ENCODE data around the gene RUNX1.

The RUNX1 gene

DNA sequence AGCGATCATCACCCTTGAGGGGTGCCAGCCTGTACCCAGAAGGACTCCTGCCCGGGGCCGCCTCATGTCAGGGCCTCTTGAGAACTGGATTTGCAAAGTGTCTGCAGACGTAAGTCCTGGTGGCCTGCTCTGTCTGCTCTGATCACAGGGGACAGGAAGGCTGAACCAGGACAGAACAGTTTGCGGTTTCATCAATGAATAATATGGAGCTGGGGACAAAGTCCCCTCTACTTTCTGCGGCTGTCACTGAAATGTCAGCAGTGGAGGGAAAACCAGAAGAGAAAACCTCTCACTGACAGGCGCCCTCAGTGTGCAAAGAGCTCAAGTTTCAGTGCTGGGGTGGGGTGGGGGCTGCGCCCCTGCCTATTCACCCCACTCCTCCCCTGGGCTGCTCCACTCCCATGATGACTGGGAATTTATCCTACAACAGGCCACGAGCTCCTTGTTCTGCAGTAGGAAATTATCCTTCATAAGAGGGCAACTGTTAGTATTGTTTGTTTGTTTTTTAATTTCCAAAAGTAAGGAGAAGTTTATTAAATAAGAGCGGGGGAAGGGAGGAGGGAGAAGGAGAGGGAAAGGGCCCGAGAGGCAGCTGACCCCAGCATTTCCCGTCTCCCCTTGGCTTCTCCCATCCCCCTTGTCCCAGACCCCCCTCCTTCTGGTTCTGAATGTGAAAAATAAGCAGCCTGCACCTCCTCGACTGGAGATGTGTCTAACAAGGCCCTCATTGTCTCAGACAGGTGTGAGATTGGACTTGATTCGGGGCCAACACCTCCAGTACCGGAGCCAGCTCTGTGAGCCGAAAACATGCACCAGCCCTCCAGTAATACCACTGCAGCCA is 231.1 kb downstream of the RUNX1 start:
- no peak overlapping the region for H3K4me3 ChIP-seq (ENCODE audit: low read depth, low read length)
- H3K79me2 ChIP-seq, result no peaks in the 10 kb centered on the region
- no peaks in the 10 kb centered on the region for H3K4me1 ChIP-seq
- TF ChIP-seq, protein P1, sequence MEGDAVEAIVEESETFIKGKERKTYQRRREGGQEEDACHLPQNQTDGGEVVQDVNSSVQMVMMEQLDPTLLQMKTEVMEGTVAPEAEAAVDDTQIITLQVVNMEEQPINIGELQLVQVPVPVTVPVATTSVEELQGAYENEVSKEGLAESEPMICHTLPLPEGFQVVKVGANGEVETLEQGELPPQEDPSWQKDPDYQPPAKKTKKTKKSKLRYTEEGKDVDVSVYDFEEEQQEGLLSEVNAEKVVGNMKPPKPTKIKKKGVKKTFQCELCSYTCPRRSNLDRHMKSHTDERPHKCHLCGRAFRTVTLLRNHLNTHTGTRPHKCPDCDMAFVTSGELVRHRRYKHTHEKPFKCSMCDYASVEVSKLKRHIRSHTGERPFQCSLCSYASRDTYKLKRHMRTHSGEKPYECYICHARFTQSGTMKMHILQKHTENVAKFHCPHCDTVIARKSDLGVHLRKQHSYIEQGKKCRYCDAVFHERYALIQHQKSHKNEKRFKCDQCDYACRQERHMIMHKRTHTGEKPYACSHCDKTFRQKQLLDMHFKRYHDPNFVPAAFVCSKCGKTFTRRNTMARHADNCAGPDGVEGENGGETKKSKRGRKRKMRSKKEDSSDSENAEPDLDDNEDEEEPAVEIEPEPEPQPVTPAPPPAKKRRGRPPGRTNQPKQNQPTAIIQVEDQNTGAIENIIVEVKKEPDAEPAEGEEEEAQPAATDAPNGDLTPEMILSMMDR (IDR thresholded peaks at IDR 0.05), result no peak
- no peak overlapping the region for H3K4me2 ChIP-seq (ENCODE audit: low read length)
- no peak overlapping the region for H3K27ac ChIP-seq
- no peaks in the 10 kb centered on the region for H3K9me3 ChIP-seq (ENCODE audit: control insufficient read depth, low read length)
- H3K27me3 ChIP-seq (ENCODE audit: control insufficient read depth, insufficient read depth, low read length), result no peaks in the 10 kb centered on the region
- no peak overlapping the region for H2AFZ ChIP-seq
- H3K9ac ChIP-seq, result no peak overlapping the region
- no peaks in the 10 kb centered on the region for H3K36me3 ChIP-seq (ENCODE audit: control insufficient read depth, insufficient read depth, low read length)

DNA sequence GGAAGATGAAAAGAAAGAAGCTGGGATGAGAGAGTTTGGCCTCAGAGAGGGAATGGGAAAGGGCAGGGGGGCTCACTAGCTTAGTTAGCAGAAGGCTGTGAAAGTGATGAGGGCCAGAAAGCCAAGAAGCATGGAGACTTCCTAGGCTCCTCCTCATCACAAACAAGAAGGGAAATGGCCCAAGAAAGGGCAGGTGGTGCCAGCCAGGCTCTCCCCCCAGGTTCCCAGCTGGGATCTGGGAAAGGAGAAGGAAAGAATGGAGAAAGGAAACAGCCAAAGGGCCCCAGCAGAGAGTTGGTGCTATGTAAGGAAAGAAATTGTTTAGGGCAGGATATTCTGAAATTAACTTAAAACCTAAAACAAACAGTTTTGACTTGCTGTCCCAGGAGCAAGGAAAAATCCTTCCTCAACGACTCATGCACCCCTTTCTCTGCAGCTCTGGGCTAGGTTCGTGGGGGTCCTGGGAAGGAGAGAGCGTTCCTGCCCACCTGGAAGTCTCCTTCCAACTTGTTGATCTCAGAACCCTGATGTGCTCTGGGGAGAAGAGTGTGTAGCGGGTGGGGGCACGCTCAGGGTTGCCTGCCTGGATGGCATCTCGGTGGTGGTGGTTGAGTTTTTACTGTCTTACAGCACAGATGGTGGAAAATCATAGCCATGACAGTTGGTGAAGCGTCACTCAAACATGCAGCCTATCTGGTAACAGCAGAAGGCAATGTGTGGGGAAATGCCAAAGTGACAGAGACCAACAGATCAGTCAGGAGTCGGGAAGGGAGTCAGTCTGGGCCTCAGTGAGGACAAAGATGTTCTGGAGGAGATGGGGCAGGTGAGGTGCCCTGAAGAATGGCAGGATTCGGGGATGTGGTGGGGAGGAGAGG is 233.0 kb downstream of the RUNX1 start:
- Histone ChIP-seq H3K27me3 (ENCODE audit: control insufficient read depth, insufficient read depth, low read length) (no peaks in the 10 kb centered on the region), H2AFZ (no peak overlapping the region), H3K36me3 (ENCODE audit: control insufficient read depth, insufficient read depth, low read length) (no peaks in the 10 kb centered on the region), H3K9me3 (ENCODE audit: control insufficient read depth, low read length) (no peaks in the 10 kb centered on the region), H3K79me2 (no peaks in the 10 kb centered on the region), H3K9ac (no peak overlapping the region), H3K4me1 (no peaks in the 10 kb centered on the region), H3K4me2 (ENCODE audit: low read length) (no peak overlapping the region), H3K27ac (no peak overlapping the region), H3K4me3 (ENCODE audit: low read depth, low read length) (no peak overlapping the region)
- TF ChIP-seq, protein P1 (IDR thresholded peaks at IDR 0.05), result no peak

DNA sequence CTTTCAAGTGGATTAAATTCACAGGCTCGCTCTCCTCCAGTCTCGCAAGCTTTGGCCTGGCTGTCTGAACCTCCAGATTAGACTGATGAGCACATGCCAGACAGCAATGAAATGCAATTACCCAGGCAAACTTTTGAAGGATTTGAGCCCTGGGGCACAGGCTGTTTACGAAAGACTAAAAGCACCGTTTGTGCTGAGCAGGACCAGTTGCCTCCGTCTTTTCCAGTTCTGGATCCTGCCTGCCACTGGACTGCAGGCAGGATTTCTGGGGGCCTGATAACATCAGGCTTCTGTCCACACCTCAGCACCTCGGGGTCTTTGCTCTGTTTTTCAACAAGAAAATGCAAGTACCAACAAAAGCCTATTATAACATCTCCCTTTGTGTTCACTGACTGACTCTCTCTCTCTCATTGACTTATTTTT is 234.6 kb downstream of the RUNX1 start:
- Histone ChIP-seq H3K36me3 (ENCODE audit: control insufficient read depth, insufficient read depth, low read length) (no peaks in the 10 kb centered on the region), H3K27ac (no peak overlapping the region), H3K9me3 (ENCODE audit: control insufficient read depth, low read length) (no peaks in the 10 kb centered on the region), H3K27me3 (ENCODE audit: control insufficient read depth, insufficient read depth, low read length) (no peaks in the 10 kb centered on the region), H3K9ac (no peak overlapping the region), H3K4me2 (ENCODE audit: low read length) (no peak overlapping the region), H3K4me3 (ENCODE audit: low read depth, low read length) (no peak overlapping the region), H2AFZ (no peak overlapping the region), H3K79me2 (no peaks in the 10 kb centered on the region), H3K4me1 (no peaks in the 10 kb centered on the region)
- TF ChIP-seq, protein P1 (IDR thresholded peaks at IDR 0.05), result no peak

DNA sequence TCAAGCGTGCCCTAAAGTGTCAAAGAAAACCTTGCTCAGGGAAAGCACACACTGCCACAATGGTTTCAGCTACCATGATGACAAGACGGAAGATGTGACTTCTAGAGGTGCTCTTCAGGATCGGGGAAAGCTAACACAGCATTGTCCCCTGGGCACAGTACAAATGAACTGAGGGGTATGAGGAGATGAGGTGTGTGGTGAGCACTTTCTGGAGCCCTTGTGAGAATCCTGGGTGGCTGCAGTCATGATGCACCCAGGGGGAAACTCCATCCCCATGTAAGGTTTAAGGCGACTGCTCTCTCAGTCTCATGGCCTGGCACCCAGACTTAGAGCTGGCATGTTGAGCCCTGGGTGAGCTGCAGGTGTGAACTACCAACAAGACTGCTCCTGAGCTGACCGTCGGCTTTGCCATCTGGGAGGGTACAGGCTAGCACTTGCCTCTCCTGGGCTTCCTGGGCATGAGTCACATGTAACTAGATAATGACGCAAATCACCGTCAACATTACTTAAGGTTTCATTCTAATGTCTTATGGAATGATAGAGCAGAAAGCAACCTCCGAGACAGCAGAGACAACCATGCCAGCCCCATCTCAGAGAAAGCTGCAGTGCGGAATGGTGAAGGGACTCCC is 235.7 kb downstream of the RUNX1 start:
- H3K9me3 ChIP-seq (ENCODE audit: control insufficient read depth, low read length), result no peaks in the 10 kb centered on the region
- no peak overlapping the region for H3K9ac ChIP-seq
- no peak overlapping the region for H3K27ac ChIP-seq
- no peaks in the 10 kb centered on the region for H3K27me3 ChIP-seq (ENCODE audit: control insufficient read depth, insufficient read depth, low read length)
- H3K4me3 ChIP-seq (ENCODE audit: low read depth, low read length), result no peak overlapping the region
- H3K36me3 ChIP-seq (ENCODE audit: control insufficient read depth, insufficient read depth, low read length), result no peaks in the 10 kb centered on the region
- no peak overlapping the region for H3K4me2 ChIP-seq (ENCODE audit: low read length)
- no peaks in the 10 kb centered on the region for H3K79me2 ChIP-seq
- no peak overlapping the region for H2AFZ ChIP-seq
- TF ChIP-seq, protein P1 (IDR thresholded peaks at IDR 0.05), result no peak
- H3K4me1 ChIP-seq, result no peaks in the 10 kb centered on the region
